Smooth muscle cell (in vitro differentiated cells): ENCODE data around the gene CHD6. TPM values are rescaled to one million over a fixed set of nuclear protein-coding genes. Genes with fewer than 3 reads are reported as not detected.

Experiments used
- DNase-seq: peaks from one replicate; lab custom pipeline; 2025; ENCODE audit not compliant: unreplicated experiment; lab: John Stamatoyannopoulos, UW
- H2AFZ ChIP-seq: fragments of 200-600 bp; sonication (generic); 2 replicates; pipeline ENCODE4 v1.6.0; 2016; ENCODE audit warnings: antibody characterized with exemption, low read depth, mild to moderate bottlenecking
- H3F3A ChIP-seq: fragments of 200-600 bp; sonication (generic); 2 replicates; pipeline ENCODE4 v1.6.0; 2017; ENCODE audit warnings: antibody characterized with exemption, low read depth
- H3K27ac ChIP-seq: fragments of 200-600 bp; sonication (generic); 2 replicates; pipeline ENCODE4 v1.5.1; 2016; ENCODE audit warnings: low read depth, mild to moderate bottlenecking
- H3K27me3 ChIP-seq: fragments of 200-600 bp; sonication (generic); 2 replicates; pipeline ENCODE4 v1.6.1; 2016; ENCODE audit warnings: low read depth, mild to moderate bottlenecking
- H3K36me3 ChIP-seq: fragments of 200-600 bp; sonication (generic); 2 replicates; pipeline ENCODE4 v1.5.1; 2016; ENCODE audit warnings: low read depth
- H3K4me1 ChIP-seq: fragments of 200-600 bp; sonication (generic); 2 replicates; pipeline ENCODE4 v1.5.1; 2016; ENCODE audit warnings: low read depth
- H3K4me2 ChIP-seq: fragments of 200-600 bp; sonication (generic); 2 replicates; pipeline ENCODE4 v1.6.0; 2016; ENCODE audit warnings: mild to moderate bottlenecking
- H3K4me3 ChIP-seq: fragments of 200-600 bp; sonication (generic); 2 replicates; pipeline ENCODE4 v1.5.1; 2016; ENCODE audit warnings: mild to moderate bottlenecking
- H3K79me2 ChIP-seq: fragments of 200-600 bp; sonication (generic); 2 replicates; pipeline ENCODE4 v1.6.0; 2016; ENCODE audit warnings: low read depth, mild to moderate bottlenecking
- H3K9ac ChIP-seq: fragments of 200-600 bp; sonication (generic); 2 replicates; pipeline ENCODE4 v1.6.0; 2016; ENCODE audit warnings: low read depth
- H3K9me3 ChIP-seq: fragments of 200-600 bp; sonication (generic); replicated peaks from 2 replicates; pipeline ENCODE4 v1.5.1; 2016; ENCODE audit warnings: low read depth
- H4K20me1 ChIP-seq: fragments of 200-600 bp; sonication (generic); 2 replicates; pipeline ENCODE4 v1.6.0; 2016; ENCODE audit warnings: low read depth
- CTCF ChIP-seq: fragments of 200-600 bp; sonication (generic); IDR thresholded peaks from 2 replicates; pipeline ENCODE4 v1.5.1; 2017; ENCODE audit warnings: borderline replicate concordance, mild to moderate bottlenecking, antibody characterized with exemption; ENCODE audit not compliant: insufficient read depth, poor library complexity, severe bottlenecking
- WGBS: methylation state at CpG from one replicate; pipeline ENCODE4 v1.1.7; 2016; ENCODE audit warnings: low lambda C conversion rate; 5-methylcytosine and 5-hydroxymethylcytosine counted together
- polyA plus RNA-seq: library from polyadenylated mRNA; unstranded; fragments of >200 nt; fragmentation: Nextera tagmentation; extraction: Ambion mirVana; gene quantifications from 2 replicates; pipeline ENCODE4 v1.2.1, GENCODE V29; 2016
- total RNA-seq: library from RNA; depleted of rRNA; stranded (reverse); fragments of >200 nt; gene quantifications from 2 replicates; pipeline ENCODE4 v1.2.3, GENCODE V29; 2014

The CHD6 gene
- total and polyA plus RNA-seq, 2 experiments from 2014 or later: 41.7 to 47.8 TPM

GRCh38 chr20:41352666-41353065 is 265.5 kb downstream of the CHD6 start:
- H3K36me3 ChIP-seq: no peaks in the 10 kb centered on the region
- no peak overlapping the region for H2AFZ ChIP-seq
- H4K20me1 ChIP-seq: no peaks in the 10 kb centered on the region
- no peak overlapping the region for H3K9ac ChIP-seq
- no peak overlapping the region for H3K27ac ChIP-seq
- TF ChIP-seq CTCF: no peak
- DNase-seq: no peak
- H3K4me1 ChIP-seq: no peaks in the 10 kb centered on the region
- no peaks in the 10 kb centered on the region for H3F3A ChIP-seq
- no peak overlapping the region for H3K4me3 ChIP-seq
- WGBS: 92% methylated on average over 5 of the region's 5 CpGs
- no peaks in the 10 kb centered on the region for H3K79me2 ChIP-seq
- H3K4me2 ChIP-seq: no peak overlapping the region
- no peaks in the 10 kb centered on the region for H3K9me3 ChIP-seq
- H3K27me3 ChIP-seq: no peaks in the 10 kb centered on the region

GRCh38 chr20:41352106-41352505 is 266.1 kb downstream of the CHD6 start:
- H4K20me1 ChIP-seq: no peaks in the 10 kb centered on the region
- no peaks in the 10 kb centered on the region for H3K79me2 ChIP-seq
- no peaks in the 10 kb centered on the region for H3F3A ChIP-seq
- no peaks in the 10 kb centered on the region for H3K4me1 ChIP-seq
- TF ChIP-seq CTCF: no peak
- no peak overlapping the region for H3K4me3 ChIP-seq
- H2AFZ ChIP-seq: no peak overlapping the region
- no peaks in the 10 kb centered on the region for H3K27me3 ChIP-seq
- H3K9me3 ChIP-seq: no peaks in the 10 kb centered on the region
- H3K27ac ChIP-seq: no peak overlapping the region
- no peak overlapping the region for H3K9ac ChIP-seq
- WGBS: 88% methylated on average over 4 of the region's 4 CpGs
- H3K4me2 ChIP-seq: no peak overlapping the region
- DNase-seq: no peak
- H3K36me3 ChIP-seq: no peaks in the 10 kb centered on the region
